HG03025 (cell line): ENCODE results near the gene HIVEP3.

Source experiments
- ATAC-seq: cut with Tn5 transposase; IDR thresholded peaks from one replicate; pipeline ENCODE4 v1.9.1; 2021; ENCODE audit warnings: mild to moderate bottlenecking, moderate library complexity; ENCODE audit not compliant: unreplicated experiment, low FRiP score

The HIVEP3 gene

GRCh38 chr1:41720861-41721410, 197.8 kb downstream of the HIVEP3 start:
- ATAC-seq: no peak

- no peak for ATAC-seq
Observed at GRCh38 chr1:41719590-41719989, 199.1 kb downstream of the HIVEP3 start.

GRCh38 chr1:41719128-41719527, 199.6 kb downstream of the HIVEP3 start:
- no peak for ATAC-seq

- ATAC-seq: no peak
Observed at GRCh38 chr1:41718497-41718896, 200.2 kb downstream of the HIVEP3 start.

- no peak for ATAC-seq
Observed at GRCh38 chr1:41716188-41717130, 202.3 kb downstream of the HIVEP3 start.

- ATAC-seq: no peak
Observed at GRCh38 chr1:41715441-41716095, 203.2 kb downstream of the HIVEP3 start.

GRCh38 chr1:41714638-41715389, 203.9 kb downstream of the HIVEP3 start:
- no peak for ATAC-seq

GRCh38 chr1:41713557-41714327, 205.0 kb downstream of the HIVEP3 start:
- ATAC-seq: no peak

- ATAC-seq: no peak
Observed at GRCh38 chr1:41713141-41713540, 205.6 kb downstream of the HIVEP3 start.

- no peak for ATAC-seq
Observed at GRCh38 chr1:41712695-41713094, 206.0 kb downstream of the HIVEP3 start.

GRCh38 chr1:41712081-41712480, 206.6 kb downstream of the HIVEP3 start:
- ATAC-seq: no peak

- no peak for ATAC-seq
Observed at GRCh38 chr1:41711581-41711980, 207.1 kb downstream of the HIVEP3 start.

GRCh38 chr1:41710980-41711379, 207.7 kb downstream of the HIVEP3 start:
- no peak for ATAC-seq

- no peak for ATAC-seq
Observed at GRCh38 chr1:41709873-41710272, 208.8 kb downstream of the HIVEP3 start.

GRCh38 chr1:41709331-41709730, 209.4 kb downstream of the HIVEP3 start:
- ATAC-seq: no peak

GRCh38 chr1:41708332-41708731, 210.4 kb downstream of the HIVEP3 start:
- ATAC-seq: no peak

- no peak for ATAC-seq
Observed at GRCh38 chr1:41707793-41708192, 210.9 kb downstream of the HIVEP3 start.

GRCh38 chr1:41705798-41706197, 212.9 kb downstream of the HIVEP3 start:
- no peak for ATAC-seq

GRCh38 chr1:41704196-41704595, 214.5 kb downstream of the HIVEP3 start:
- no peak for ATAC-seq

GRCh38 chr1:41702771-41703170, 216.0 kb downstream of the HIVEP3 start:
- no peak for ATAC-seq
